Hematopoietic multipotent progenitor cell treated with erythropoietin and hydrocortisone succinate and interleukin-3 and kit ligand, for 6 days (in vitro differentiated cells): ENCODE data around the gene B4GALNT3.
A peak's percentile ranks its signal among the peaks of the same experiment; 100 is the strongest.
"Not testable (repeated sequence)": the region's sequence is repeated elsewhere in the genome, so short reads cannot be mapped to it uniquely, and the experiment has no call there.

Source experiments
- DNase-seq: peaks from one replicate; pipeline ENCODE4 v3.0.0-alpha.2; 2015

The B4GALNT3 gene

DNA sequence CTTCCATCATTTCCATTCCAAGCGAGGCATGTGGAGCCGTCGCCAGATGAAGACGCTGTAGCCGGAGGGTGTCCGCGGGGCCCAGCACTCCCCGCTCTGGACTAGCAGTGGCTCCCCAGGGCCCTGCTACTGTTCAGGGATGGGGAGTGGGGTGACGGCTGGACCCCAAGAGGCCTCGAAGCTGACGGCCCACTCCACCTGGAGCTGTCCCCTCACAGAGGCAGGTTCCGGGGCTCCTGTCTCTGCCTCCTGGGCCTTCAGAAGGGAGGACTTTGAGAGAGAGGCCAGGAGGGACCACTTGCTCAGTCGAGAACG, 101.6 kb downstream of the B4GALNT3 start:
- DNase-seq, result no peak

DNA sequence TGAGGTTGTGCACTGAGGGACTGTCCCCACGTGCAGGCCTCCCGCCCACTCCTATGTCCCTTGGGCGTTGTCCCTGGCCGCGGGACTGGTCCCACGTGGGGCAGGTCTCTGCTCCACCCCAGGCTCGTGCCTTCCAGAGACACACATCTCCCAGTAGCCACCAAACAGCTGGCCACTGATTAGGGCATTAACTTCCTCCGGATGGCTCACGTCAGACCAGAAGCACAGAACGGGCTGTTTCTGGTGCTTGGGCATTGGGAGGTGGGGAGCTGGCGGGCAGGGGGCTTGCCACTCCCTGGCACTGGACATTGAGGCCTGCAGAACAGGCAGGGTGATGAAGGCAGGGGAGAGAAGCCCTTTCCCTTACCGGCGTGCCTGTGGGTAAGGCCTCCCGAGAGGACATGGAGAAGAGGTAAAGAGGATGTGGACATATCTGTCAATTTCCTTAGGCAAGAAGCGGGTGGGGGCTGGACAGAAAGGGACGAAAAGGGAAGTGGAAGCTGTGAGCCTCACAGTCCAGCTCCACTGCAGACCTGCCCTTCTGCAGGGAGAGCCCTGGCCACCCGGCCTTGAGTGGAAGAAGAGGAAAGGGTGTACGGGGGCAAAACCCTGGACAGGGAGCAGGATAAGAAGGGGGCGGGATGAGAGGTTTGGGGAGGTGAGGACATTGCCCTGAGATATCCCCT, 102.3 kb downstream of the B4GALNT3 start:
- DNase-seq, result peak; percentile 85

GRCh38 chr12:562634-563033, 102.9 kb downstream of the B4GALNT3 start:
- DNase-seq, result no peak

- no peak for DNase-seq
These were observed 103.6 kb downstream of the B4GALNT3 start for GRCh38 chr12:563250-563781.

DNA sequence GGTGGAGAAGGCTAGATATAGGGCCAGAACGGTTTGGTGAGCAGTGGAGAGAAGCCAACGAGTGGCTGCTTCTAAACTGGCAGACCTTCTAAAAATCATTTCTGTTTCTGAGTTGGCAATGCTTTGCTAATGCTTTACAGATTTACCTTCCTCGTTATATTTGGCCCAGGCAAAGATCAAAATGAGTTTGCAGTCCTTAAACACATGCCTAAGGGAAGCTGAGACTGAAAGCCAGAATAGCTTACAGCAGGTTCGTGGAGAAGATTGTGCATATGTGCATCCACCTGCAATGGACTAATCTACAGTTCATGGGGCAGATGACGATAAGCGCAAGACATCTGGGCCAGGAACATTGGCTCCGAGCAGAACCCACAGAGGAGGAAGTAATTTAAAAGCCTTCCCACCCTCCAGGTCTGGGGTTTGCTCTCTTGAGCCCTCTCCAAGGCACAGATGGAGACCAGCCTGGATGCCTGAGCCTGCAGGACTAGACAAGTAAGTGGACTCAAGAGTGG, 104.1 kb downstream of the B4GALNT3 start:
- DNase-seq, result no peak

GRCh38 chr12:565161-565560, 105.4 kb downstream of the B4GALNT3 start:
- DNase-seq, result no peak

DNA sequence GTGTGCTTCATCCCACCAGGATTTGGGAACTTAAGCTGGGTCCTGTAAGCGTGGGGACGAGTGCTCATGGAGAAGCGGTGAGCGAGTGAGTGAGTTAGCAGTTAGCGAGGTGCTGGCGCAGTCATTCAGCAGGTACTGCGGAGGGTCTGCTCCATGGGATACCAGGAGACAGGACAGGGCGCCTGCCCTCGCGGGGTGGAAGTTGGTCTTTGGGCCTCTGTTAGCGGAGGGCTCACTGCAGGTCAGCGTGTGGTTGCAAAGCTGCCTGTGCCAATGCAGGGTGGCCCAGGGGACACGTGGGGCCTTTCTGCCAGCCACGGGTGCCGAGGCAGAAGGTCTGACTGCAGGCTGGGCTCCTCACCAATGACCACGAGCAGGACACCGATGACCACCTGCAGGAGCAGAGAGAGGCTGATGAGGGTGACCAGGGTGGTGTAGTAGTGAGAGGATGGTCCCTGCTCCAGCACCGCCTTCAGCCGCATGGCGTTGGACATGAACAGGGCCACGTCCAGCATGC, 105.9 kb downstream of the B4GALNT3 start:
- DNase-seq, result no peak

DNA sequence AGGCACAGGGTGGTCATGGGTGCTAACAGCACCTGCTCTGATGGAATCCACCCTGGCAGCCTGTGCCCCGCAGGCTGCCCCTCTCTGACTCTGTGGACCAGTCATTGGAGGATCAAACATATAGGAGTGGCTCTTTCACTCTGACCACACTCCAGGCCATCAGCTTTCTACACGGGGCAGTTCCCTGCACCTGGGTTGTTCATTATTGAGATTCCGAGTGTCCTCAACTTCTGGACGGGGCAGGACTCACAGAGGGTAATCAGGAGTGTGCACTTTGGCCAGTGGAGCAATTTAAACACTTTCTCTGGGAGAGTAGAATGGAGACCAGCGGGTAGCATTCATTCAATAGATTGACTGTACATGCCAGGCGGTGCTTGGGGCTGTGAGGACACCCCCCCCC, 108.7 kb downstream of the B4GALNT3 start:
- DNase-seq, result no peak

DNA sequence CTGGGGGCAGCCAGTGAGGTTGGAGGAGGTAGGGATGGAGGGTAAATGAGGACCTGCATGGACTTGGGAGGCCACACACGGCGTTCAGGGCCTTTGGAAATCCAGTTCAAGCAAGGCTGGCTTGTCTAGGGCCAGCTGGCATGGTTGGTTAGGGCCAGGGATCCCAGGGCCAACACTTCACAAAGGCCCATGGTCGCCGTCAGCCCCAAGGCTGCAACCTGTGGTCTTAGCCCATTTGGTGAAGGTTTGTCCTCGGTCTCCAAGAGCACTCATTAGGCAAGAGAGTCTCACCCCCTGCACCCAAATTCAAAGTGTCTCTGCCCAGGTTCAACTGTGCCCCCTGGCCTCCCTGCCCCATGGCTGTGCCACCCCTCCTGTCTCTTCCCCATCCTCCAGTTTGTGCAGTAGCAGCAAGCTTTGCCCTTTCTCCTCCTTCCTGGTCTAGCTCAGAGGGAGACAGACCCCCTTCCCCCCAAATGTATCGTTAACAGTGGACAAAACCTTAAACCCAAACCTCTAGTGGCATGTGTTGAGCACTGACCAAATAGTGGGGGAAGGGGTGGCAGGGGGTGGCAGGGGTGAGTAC, 109.4 kb downstream of the B4GALNT3 start:
- DNase-seq, result no peak

- peak; percentile 92 for DNase-seq
These were observed 110.2 kb downstream of the B4GALNT3 start for GRCh38 chr12:569803-570434.

GRCh38 chr12:570435-570920, 110.7 kb downstream of the B4GALNT3 start:
- no peak for DNase-seq

DNA sequence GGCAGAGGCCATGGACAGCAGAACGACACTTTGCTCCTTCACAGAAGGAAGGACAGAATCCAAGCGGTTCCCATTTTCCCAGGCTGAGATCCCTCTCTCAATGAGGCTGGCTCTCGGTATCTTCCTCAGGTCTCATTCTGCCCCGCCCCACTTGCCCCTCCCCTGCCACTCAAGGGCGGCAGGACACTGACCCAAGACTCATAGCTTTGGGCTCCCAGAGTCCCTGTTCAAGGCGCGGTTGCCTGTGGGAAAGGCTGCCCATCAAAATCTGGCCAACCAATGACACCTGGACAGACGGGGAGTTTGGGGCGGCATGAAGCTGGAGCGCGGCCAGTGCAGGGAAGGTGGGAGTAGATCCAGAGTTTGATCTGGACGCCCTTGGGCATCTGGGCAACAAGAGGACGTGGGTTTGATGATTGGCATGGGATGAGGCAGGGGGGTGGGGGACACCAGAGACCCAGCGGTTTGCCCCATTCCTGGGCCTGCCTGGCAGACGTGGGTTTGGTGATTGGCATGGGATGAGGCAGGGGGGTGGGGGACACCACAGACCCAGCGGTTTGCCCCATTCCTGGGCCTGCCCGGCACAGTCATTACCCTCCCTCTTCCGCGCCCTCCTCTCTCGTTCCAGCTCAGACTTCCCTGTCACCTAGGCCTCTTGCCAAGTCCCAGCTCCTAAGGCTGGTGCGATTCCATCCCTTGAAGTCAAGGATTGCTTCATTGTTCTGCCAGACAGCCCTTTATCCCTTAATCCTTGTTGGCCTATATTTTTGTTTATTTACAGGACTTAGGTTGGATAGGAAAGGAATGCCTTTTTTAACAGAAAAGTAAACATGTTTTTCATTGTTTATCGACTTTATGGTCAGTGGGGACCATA, 111.4 kb downstream of the B4GALNT3 start:
- DNase-seq, result no peak

DNA sequence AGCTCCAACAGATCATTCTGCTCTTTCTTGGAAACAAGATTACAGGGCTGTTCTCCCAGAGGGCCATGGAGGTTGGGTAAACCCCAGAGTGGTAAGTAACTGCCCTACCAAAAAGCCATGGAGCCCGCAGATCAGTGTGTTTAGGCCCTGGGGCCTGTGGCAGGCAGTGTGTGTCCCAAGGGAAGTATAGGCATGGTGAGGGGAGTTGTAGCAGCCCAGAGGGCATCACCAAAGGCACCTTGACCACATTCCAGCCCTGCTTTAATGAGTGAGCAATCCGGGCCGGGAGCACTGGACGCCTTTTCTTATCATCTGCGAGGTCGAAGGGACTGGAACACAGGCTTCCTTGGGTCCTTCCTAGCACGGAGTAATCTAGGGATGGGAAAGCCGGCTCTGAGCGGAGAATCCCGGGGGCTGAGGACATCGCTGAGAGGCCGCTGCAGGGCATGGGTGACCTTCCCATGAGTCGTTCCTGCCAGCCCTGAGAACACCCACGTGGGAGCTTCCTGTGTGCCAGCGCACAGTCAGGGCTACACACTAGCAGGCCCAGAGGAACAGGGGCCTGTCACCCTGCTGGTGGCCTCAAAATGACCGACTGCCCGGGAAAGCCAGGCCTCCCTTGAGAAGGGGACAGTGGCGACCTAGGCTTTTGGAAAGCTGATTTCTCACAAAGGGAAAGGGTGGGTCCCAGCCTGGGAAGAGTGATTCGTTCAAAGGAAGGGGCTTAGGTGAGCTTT, 112.2 kb downstream of the B4GALNT3 start:
- DNase-seq, result no peak

DNA sequence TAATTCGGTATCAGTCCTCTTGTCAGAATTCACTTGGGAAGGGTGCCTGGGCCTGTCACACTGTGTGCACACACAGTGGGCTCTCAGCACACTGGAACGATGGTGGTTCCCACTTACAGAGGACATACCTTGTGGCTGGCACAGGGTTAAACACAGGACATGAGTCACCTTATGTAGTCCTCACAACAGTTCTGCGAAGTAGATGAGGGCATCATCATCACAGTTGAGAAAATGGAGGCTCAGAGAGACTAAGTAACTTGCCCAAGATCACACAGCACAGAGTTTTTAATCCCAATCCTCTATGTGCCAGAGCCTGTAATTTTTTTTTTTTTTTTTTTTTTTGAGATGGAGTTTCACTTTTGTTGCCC, 112.8 kb downstream of the B4GALNT3 start:
- DNase-seq, result no peak

GRCh38 chr12:573232-573631, 113.5 kb downstream of the B4GALNT3 start:
- DNase-seq, result no peak

GRCh38 chr12:574475-575128, 114.9 kb downstream of the B4GALNT3 start:
- no peak for DNase-seq

DNA sequence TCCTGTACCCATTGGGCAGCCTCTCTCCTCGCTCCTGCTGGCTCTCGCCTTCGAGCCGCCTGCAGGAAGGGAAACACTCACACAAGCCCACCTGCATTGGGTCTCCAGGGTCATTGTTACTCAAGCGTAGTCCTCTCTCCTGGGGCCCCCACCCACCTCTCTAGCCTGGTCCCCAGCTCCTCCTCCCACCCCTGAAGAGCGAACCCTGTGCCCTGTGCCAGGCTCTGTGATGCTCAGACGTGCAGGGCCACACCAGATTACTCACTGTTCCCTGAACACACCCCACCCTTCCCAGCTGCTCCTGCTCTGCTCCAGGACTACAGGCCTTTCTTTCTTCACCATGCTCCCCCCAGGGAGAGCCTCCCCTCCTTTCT, 115.4 kb downstream of the B4GALNT3 start:
- no peak for DNase-seq

- peak; percentile 83 for DNase-seq
These were observed 116.3 kb downstream of the B4GALNT3 start for GRCh38 chr12:575948-576614.

DNA sequence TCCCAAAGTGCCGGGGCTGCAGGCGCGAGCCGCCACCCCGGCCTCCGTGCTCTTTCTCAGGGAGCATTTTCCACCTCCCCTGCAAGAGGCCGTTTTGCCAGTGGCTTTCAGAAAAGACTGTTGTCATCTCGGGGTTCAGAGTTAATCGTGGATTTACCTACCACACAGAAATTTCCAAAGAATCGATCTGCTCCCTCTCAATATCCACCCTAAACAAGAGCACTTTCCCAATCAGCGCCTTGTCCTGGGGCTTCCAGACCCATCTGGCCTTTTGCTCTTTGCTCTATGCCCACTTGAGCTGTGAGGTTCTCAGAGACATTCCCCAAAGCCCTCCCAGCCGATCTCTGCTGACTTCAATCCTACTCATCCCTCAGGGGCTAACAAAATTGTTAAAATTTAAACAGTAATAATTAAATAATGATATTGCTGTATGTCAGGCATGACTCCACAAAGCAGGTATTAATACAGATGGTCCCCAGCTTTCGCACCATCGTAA, 116.9 kb downstream of the B4GALNT3 start:
- DNase-seq, result no peak

DNA sequence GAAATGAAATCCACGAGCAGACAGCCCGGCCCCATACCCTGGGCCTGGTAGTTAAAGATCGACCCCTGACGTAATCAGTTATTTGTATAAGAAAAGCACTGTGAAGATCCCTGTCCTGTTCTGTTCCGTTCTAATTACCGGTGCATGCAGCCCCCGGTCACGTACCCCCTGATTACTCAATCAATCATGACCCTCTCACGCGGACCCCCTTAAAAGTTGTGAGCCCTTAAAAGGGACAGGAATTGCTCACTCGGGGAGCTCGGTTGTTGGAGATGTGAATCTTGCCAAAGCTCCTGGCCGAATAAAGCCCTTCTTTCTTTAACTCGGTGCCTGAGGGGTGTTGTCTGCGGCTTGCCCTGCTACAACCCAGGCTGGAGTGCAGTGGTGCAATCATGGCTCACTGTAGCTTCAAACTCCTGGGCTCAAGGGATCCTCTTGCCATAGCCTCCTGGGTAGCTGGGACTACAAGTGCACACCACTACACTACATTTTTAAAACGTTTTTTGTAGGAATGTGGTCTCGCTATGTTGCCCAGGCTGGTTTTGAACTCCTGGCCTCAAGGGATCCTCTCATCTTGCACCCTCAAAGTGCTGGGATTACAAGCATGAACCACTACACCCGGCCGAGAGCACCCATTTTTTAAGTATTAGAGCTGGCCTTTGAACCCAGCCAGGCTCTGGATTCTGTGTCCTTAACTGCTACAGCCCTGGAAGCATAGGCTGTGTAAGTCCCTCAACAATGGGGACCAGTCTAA, 118.4 kb downstream of the B4GALNT3 start:
- not testable (repeated sequence) for DNase-seq
